Measurements from ENCODE around the gene BACH1.

The BACH1 gene

DNA sequence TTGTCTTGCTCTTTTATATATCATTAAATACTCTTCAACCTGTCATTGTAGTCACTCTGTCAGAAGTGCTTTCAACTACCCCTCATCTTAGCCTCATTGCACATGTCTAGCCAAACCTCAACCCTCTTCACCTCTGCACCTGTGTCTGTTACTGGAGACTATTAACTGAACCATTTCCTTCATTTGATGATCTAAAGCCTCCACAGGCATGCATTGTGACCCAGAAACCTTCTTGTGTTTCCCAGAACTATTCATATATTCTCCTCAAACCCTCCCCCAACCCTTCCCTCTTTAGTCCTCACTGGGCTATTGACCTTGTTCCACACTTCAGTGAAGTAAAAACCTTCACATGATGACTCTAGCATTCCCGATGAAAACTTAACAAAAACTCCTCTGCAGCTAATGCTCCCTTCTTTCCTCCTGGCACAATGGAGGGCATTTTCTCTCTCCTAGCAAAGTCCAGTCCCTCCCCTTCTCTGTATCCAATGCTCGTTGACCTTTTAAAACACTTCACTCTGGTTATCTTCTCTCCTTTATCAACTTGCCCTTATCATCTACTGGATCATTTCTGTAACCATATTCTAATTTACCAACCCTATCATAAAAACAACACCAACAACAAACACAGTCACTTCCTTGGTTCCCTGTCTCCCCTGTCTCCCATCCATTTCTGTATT, 86.1 kb downstream of the BACH1 start:
- no peak for DNase-seq

GRCh38 chr21:29385934-29386520, 87.3 kb downstream of the BACH1 start:
- DNase-seq = no peak

- DNase-seq = no peak
Observed at GRCh38 chr21:29386803-29387202, 88.1 kb downstream of the BACH1 start.

- no peak for DNase-seq
Observed at GRCh38 chr21:29387598-29387997, 88.9 kb downstream of the BACH1 start.

- DNase-seq = no peak
Observed at GRCh38 chr21:29389136-29389535, 90.4 kb downstream of the BACH1 start.

DNA sequence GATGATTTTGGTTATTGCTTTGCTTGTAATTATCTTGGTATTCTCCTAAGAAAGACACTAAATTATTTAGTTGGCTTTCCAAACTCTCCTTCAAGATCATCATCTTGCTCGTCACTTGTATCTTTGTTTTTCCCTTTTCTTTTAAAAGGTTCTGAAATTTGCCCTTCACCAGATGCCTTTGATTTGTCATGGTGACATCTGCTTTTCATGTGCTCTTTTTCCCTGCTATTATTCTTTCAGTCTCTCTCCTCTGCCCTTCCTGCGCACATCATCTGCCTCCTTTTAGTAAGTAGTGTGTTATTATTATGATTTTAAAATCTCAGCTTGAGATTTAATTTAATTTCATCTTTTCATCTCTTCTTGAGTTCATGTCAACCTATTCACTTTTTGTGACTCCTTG, 92.1 kb downstream of the BACH1 start:
- DNase-seq = no peak

- no peak for DNase-seq
Observed at GRCh38 chr21:29394051-29394450, 95.3 kb downstream of the BACH1 start.

Measured in NCI-H524 (cell line).